Measurements from ENCODE around the gene CIAO3.

The CIAO3 gene

GRCh38 chr16:775236-775796 is 34.5 kb upstream of the CIAO3 start:
- no peak for DNase-seq (ENCODE audit: low read depth)

GRCh38 chr16:774086-775001 is 33.5 kb upstream of the CIAO3 start:
- no peak for DNase-seq (ENCODE audit: low read depth)

GRCh38 chr16:772959-773358 is 32.2 kb upstream of the CIAO3 start:
- DNase-seq (ENCODE audit: low read depth): no peak

GRCh38 chr16:770411-770810 is 29.6 kb upstream of the CIAO3 start:
- no peak for DNase-seq (ENCODE audit: low read depth)

- no peak for DNase-seq (ENCODE audit: low read depth)
Observed at GRCh38 chr16:769934-770333, 29.1 kb upstream of the CIAO3 start.

- DNase-seq (ENCODE audit: low read depth): no peak
Observed at GRCh38 chr16:769184-769784, 28.5 kb upstream of the CIAO3 start.

- DNase-seq (ENCODE audit: low read depth): no peak
Observed at GRCh38 chr16:768428-768827, 27.6 kb upstream of the CIAO3 start.

GRCh38 chr16:767743-768235 is 27.0 kb upstream of the CIAO3 start:
- DNase-seq (ENCODE audit: low read depth): no peak

GRCh38 chr16:766820-767640 is 26.2 kb upstream of the CIAO3 start:
- DNase-seq (ENCODE audit: low read depth): no peak

- DNase-seq (ENCODE audit: low read depth): no peak
Observed at GRCh38 chr16:766008-766819, 25.4 kb upstream of the CIAO3 start.

- no peak for DNase-seq (ENCODE audit: low read depth)
Observed at GRCh38 chr16:765488-765865, 24.7 kb upstream of the CIAO3 start.

GRCh38 chr16:764848-765487 is 24.2 kb upstream of the CIAO3 start:
- no peak for DNase-seq (ENCODE audit: low read depth)

- DNase-seq (ENCODE audit: low read depth): no peak
Observed at GRCh38 chr16:764184-764750, 23.5 kb upstream of the CIAO3 start.

- no peak for DNase-seq (ENCODE audit: low read depth)
Observed at GRCh38 chr16:763369-764183, 22.8 kb upstream of the CIAO3 start.

GRCh38 chr16:762595-763268 is 21.9 kb upstream of the CIAO3 start:
- DNase-seq (ENCODE audit: low read depth): no peak

- no peak for DNase-seq (ENCODE audit: low read depth)
Observed at GRCh38 chr16:761625-762513, 21.1 kb upstream of the CIAO3 start.

GRCh38 chr16:760545-761343 is 19.9 kb upstream of the CIAO3 start, which contains the start of gene MSLN:
Gene MSLN (plus strand): TSS chr16:760734. CDS start chr16:762681, 1,947 bp downstream.
- no peak for DNase-seq (ENCODE audit: low read depth)
